ENCODE data around the gene MPDU1.

Gene MPDU1

GRCh38 chr17:7583253-7584109 lies at the start of gene MPDU1:
Gene MPDU1, plus strand, starts transcription at chr17:7583852. Its CDS starts 11 bp downstream, at chr17:7583863.
- peak; percentile 75 for DNase-seq (ENCODE audit: low read depth, low spot score)

- DNase-seq (ENCODE audit: low read depth, low spot score): no peak
These were observed 45.6 kb upstream of the MPDU1 start for GRCh38 chr17:7538050-7538449.

DNA sequence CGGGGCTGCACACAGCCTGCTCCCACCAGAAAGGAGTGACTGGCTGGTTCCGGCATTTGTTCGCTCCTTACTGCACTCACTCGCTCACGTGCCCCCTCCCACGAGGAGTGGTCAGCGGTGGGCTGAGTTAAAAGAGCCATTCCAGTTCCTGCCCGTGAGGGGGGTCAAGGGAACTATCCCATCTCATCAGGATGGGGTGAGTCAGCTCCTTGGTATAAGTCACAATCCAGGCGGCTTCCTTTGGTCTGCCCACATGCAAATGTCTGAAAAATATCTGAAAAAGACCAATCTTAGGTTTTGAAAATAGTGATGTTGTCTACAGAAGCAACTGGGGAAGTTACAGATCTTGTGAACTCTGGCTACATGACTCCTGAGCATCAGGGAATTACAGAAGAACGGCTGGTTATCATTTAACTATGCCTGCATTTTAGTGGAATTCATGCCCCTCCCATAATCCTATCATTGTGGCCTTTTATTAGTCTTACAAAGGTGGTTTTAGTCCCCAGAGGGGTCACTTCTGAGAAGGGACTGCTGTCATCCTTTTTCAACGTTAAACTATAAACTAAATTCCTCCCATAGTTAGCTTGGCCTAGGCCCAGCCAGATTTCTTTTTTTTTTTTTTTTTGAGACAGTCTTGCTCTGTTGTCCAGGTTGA lies 44.6 kb upstream of the MPDU1 start:
- no peak for DNase-seq (ENCODE audit: low read depth, low spot score)

GRCh38 chr17:7541074-7541621 lies 42.5 kb upstream of the MPDU1 start:
- no peak for DNase-seq (ENCODE audit: low read depth, low spot score)

- DNase-seq (ENCODE audit: low read depth, low spot score): no peak
These were observed 38.7 kb upstream of the MPDU1 start for GRCh38 chr17:7544911-7545310.

- DNase-seq (ENCODE audit: low read depth, low spot score): no peak
These were observed 34.9 kb upstream of the MPDU1 start, which contains the start of gene TNFSF12 for GRCh38 chr17:7548585-7549400. Gene TNFSF12, plus strand, starts transcription at chr17:7549058. Its CDS starts 96 bp downstream, at chr17:7549154.

GRCh38 chr17:7549401-7550055 lies 34.1 kb upstream of the MPDU1 start:
- DNase-seq (ENCODE audit: low read depth, low spot score): no peak

DNA sequence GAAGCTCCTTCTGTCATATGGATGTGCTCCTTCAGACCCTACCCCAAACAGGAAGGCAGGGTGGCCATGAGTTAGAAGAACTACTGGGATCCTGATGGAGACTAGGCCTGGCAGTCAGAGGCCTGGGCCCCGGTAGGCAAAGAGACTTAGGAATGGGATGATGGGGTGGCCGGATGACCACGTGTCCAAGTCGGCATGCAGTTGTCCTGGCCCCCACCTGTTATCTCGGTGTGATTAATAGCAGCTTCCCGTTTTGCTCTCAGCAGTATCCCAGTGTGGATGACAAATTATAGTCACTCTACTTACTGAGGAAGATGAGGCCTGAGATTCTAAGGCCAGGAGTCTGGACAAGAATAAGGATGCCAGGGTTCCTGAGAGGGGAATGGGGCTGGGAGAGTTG lies 33.3 kb upstream of the MPDU1 start:
- no peak for DNase-seq (ENCODE audit: low read depth, low spot score)

DNA sequence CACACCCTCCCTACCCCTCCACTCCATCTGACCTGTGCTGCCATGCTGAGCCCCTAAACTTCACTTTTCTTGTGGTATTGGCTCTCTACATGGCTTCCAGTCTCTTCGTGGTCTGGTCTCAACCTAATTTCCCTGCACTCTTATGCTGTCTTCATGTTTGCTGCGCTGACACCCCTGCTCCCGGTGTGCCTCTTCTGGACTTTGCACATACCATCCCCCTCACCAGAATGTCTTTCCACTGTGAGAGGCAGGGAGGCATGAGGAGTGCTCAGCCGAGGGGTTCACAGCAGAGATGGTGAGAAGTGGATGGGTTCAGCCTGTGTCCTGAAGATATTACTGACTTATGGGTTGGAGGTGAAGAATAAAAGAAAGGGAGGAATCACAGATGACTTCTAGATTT lies 32.3 kb upstream of the MPDU1 start:
- no peak for DNase-seq (ENCODE audit: low read depth, low spot score)

DNA sequence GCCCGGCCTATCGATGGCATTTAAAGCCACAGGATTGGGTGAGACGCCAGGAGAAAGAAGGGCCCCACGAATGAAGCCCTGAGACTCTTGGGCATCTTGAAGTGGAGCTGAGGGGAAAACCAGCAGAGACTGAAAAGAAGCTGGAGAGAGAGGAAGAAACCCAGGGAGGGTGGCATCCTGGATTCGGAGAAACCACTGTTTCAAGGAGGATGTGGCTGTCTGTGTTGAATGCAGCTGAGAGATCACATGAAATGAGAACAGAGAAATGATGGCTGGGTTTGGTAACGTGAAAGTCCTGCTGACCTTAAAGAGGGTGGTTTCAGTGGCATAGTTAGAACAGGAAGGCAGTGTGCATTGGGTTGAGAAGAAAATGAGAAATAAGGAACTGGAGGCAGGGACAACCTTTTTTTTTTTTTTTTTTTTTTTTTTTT lies 31.0 kb upstream of the MPDU1 start:
- DNase-seq (ENCODE audit: low read depth, low spot score): no peak

DNA sequence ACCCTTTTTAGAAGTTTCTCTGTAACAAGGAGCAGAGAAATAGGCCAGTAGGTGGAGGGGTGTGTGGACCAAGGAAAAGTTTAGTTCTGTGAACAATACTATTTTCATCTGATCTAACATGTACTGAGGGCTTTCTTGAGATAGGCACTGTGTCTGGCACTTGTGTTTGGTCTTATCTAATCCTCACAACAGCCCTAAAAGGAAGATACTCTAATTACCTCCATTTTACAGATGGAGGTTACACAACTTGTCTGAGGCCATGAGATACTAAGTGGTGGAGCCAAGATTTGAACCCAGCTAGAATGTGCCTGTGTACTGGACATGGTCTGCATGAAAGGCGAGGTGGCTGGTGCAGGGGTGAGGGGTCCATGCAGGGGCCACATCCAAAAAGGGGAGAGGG lies 30.3 kb upstream of the MPDU1 start:
- no peak for DNase-seq (ENCODE audit: low read depth, low spot score)

DNA sequence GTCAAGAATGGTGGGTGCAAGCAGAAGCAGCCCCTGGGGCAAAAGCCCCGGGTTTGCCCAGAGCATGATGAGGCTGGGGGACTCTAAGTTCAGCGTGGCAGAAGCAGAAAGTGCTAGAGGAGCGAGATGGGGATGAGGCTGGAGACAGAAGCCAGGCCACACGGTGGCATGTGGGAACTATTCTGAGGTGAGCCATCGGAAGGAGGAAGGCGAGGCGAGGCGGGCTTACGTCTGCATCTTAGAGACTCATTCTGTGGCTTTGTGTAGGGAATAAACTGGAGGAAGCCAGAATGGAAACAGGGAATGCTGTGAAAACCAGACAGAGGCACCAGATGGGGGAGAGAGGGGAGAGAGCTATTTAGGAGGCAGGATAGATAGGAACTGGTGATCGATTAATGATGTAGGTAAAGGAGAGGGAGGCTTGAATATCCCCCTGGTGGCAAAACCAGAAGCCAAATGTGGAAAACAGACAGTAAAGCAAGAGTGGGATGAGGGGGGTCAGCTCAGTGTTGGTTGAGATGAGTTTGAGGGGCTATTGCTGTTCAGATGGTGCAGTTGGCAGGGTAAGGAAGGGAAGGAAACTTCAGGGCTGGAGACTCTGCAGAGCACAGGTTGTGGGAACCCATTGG lies 28.2 kb upstream of the MPDU1 start:
- no peak for DNase-seq (ENCODE audit: low read depth, low spot score)

- DNase-seq (ENCODE audit: low read depth, low spot score): no peak
These were observed 27.0 kb upstream of the MPDU1 start for GRCh38 chr17:7556627-7557026.

DNA sequence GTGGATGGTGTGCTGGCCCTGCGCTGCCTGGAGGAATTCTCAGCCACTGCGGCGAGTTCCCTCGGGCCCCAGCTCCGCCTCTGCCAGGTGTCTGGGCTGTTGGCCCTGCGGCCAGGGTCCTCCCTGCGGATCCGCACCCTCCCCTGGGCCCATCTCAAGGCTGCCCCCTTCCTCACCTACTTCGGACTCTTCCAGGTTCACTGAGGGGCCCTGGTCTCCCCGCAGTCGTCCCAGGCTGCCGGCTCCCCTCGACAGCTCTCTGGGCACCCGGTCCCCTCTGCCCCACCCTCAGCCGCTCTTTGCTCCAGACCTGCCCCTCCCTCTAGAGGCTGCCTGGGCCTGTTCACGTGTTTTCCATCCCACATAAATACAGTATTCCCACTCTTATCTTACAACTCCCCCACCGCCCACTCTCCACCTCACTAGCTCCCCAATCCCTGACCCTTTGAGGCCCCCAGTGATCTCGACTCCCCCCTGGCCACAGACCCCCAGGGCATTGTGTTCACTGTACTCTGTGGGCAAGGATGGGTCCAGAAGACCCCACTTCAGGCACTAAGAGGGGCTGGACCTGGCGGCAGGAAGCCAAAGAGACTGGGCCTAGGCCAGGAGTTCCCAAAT lies 26.4 kb upstream of the MPDU1 start:
- DNase-seq (ENCODE audit: low read depth, low spot score): no peak

DNA sequence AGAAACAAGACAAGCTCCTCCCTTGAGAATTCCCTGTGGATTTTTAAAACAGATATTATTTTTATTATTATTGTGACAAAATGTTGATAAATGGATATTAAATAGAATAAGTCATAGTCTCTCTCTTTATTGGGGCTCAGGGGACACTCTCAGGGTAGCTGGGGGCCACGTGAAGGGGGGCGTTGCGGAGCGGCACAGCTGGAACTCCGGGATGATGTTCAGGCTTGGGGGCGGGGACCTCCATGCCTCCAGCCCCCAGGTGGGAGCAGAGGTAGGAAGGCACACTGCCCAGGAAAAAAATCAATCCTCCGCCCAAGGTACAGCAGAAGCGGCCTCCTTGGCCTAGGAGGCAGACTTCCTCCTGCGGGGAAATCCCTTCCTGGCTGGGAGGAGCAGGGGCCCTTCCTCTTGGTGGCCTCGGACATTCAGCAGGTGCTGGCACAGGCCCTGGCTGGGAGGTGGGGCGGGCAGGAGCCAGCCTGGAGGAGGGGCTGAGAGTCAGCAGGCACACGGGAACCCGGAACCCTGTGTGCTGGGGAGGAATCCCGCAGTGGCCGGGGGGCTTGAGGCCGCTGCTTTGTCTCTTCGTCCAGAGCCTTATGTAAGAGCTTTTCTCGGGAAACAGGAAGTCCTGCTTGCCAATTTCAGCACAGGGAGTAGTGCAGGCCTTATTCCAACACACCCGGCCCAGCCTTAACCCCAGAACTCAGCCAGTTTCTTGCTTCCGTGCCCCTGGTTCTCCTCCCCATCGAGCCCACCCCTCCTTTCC lies 25.7 kb upstream of the MPDU1 start:
- DNase-seq (ENCODE audit: low read depth, low spot score): no peak

GRCh38 chr17:7558544-7559319 lies 24.9 kb upstream of the MPDU1 start, which contains the start of gene TNFSF13:
Gene TNFSF13, plus strand, starts transcription at chr17:7558750. Its CDS starts 290 bp downstream, at chr17:7559040.
- DNase-seq (ENCODE audit: low read depth, low spot score): no peak

- no peak for DNase-seq (ENCODE audit: low read depth, low spot score)
These were observed 24.1 kb upstream of the MPDU1 start for GRCh38 chr17:7559320-7560171.
